Measurements from ENCODE around the gene ZCCHC3.

Gene ZCCHC3

DNA sequence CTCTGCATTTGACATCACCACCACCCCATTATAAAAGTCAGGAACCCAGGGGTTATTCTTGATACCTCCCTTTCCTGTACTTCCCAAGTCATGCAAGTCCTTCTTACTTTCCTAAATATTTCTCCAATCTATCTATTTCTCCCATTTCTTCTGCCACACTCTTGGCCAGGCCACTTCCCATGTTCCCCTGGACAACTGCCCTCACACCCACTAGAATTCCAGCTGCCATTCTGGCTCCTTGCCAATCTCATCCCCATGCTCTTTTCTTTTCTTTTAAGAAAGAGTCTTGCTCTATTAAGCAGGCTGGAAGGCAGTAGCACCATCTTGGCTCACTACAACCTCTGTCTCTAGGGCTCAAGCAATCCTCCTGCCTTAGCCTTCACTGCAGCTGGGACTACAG, 24.7 kb upstream of the ZCCHC3 start:
- TF ChIP-seq, protein P1, sequence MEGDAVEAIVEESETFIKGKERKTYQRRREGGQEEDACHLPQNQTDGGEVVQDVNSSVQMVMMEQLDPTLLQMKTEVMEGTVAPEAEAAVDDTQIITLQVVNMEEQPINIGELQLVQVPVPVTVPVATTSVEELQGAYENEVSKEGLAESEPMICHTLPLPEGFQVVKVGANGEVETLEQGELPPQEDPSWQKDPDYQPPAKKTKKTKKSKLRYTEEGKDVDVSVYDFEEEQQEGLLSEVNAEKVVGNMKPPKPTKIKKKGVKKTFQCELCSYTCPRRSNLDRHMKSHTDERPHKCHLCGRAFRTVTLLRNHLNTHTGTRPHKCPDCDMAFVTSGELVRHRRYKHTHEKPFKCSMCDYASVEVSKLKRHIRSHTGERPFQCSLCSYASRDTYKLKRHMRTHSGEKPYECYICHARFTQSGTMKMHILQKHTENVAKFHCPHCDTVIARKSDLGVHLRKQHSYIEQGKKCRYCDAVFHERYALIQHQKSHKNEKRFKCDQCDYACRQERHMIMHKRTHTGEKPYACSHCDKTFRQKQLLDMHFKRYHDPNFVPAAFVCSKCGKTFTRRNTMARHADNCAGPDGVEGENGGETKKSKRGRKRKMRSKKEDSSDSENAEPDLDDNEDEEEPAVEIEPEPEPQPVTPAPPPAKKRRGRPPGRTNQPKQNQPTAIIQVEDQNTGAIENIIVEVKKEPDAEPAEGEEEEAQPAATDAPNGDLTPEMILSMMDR (IDR thresholded peaks at IDR 0.05; ENCODE audit: low read depth, low read length, poor library complexity, severe bottlenecking): no peak
- TF ChIP-seq EZH2phosphoT487 (IDR thresholded peaks at IDR 0.05; ENCODE audit: borderline replicate concordance, low read length): no peak
- Histone ChIP-seq H3K9me3 (ENCODE audit: control insufficient read depth, insufficient read depth, low read length) (no peaks in the 10 kb centered on the region), H3K4me1 (ENCODE audit: control insufficient read depth, low read length) (no peaks in the 10 kb centered on the region), H3K4me2 (ENCODE audit: low read length) (no peak overlapping the region), H3K79me2 (ENCODE audit: control insufficient read depth, low read length) (no peaks in the 10 kb centered on the region), H3K27me3 (ENCODE audit: control insufficient read depth, low read length) (no peaks in the 10 kb centered on the region), H3K4me3 (ENCODE audit: low read length) (no peak overlapping the region), H4K20me1 (ENCODE audit: control insufficient read depth, insufficient read depth, low read depth, low read length) (no peaks in the 10 kb centered on the region), H3F3A (ENCODE audit: control insufficient read depth, insufficient read depth) (no peaks in the 10 kb centered on the region), H3K27ac (ENCODE audit: low read depth, low read length) (no peak overlapping the region), H3K36me3 (ENCODE audit: control insufficient read depth, low read length) (peaks cover 11% of the 10 kb centered on the region; the same call in 1 of the 2 replicates), H3K9me2 (replicated peaks; ENCODE audit: control insufficient read depth, low read length) (no peaks in the 10 kb centered on the region)

DNA sequence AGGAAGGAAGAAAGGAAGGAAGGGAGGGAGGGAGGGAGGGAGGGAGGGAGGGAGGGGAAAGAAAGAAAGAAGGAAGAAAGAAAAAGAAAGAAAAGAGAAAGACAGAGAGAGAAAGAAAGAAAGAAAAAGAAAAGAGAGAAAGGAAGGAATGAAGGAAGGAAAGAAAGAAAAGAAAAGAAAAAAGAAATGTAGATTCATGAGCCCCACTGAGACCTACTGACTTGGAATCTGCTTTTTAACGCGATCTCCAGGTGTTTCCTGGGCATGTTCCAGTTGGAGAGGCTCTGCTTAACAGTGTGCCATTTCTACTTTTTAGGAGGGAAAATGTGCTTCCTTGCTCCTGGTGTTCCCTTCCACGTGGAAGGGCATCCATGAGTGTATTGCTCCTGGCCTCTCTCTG, 23.5 kb upstream of the ZCCHC3 start:
- Histone ChIP-seq H4K20me1 (ENCODE audit: control insufficient read depth, insufficient read depth, low read depth, low read length) (no peaks in the 10 kb centered on the region), H3K9me2 (replicated peaks; ENCODE audit: control insufficient read depth, low read length) (no peaks in the 10 kb centered on the region), H3K4me1 (ENCODE audit: control insufficient read depth, low read length) (no peaks in the 10 kb centered on the region), H3K27me3 (ENCODE audit: control insufficient read depth, low read length) (no peaks in the 10 kb centered on the region), H3K4me2 (ENCODE audit: low read length) (no peak overlapping the region), H3F3A (ENCODE audit: control insufficient read depth, insufficient read depth) (no peaks in the 10 kb centered on the region), H3K79me2 (ENCODE audit: control insufficient read depth, low read length) (no peaks in the 10 kb centered on the region), H3K36me3 (ENCODE audit: control insufficient read depth, low read length) (peaks cover 18% of the 10 kb centered on the region; the same call in 1 of the 2 replicates), H3K4me3 (ENCODE audit: low read length) (no peak overlapping the region), H3K9me3 (ENCODE audit: control insufficient read depth, insufficient read depth, low read length) (no peaks in the 10 kb centered on the region), H3K27ac (ENCODE audit: low read depth, low read length) (no peak overlapping the region)
- TF ChIP-seq EZH2phosphoT487 (IDR thresholded peaks at IDR 0.05; ENCODE audit: borderline replicate concordance, low read length): no peak
- TF ChIP-seq, protein P1 (IDR thresholded peaks at IDR 0.05; ENCODE audit: low read depth, low read length, poor library complexity, severe bottlenecking): no peak

DNA sequence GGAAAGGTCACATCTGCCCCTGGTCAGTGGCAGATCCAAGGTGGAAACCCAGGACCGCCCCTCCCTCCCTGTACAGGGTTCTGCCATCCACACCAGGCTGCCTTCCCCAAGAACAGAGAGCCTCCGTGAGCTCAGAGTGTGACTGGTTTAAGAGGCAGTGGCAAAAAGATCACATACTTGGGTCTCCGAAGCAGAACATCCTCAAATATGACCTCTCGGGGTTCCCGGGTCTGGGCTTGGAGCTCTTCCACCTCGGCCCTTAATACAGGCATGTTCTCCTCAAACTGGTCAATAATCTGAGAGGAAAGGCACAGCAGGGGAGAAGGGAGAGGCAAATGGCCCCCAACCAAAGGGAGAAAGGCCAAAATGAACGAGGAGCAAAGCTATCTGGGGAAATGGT, 21.6 kb upstream of the ZCCHC3 start:
- no peaks in the 10 kb centered on the region for H3K27me3 ChIP-seq (ENCODE audit: control insufficient read depth, low read length)
- H3K4me2 ChIP-seq (ENCODE audit: low read length): no peak overlapping the region
- no peaks in the 10 kb centered on the region for H3K4me1 ChIP-seq (ENCODE audit: control insufficient read depth, low read length)
- H3K9me3 ChIP-seq (ENCODE audit: control insufficient read depth, insufficient read depth, low read length): no peaks in the 10 kb centered on the region
- H3K79me2 ChIP-seq (ENCODE audit: control insufficient read depth, low read length): no peaks in the 10 kb centered on the region
- H3K9me2 ChIP-seq (replicated peaks; ENCODE audit: control insufficient read depth, low read length): no peaks in the 10 kb centered on the region
- TF ChIP-seq EZH2phosphoT487 (IDR thresholded peaks at IDR 0.05; ENCODE audit: borderline replicate concordance, low read length): no peak
- TF ChIP-seq, protein P1 (IDR thresholded peaks at IDR 0.05; ENCODE audit: low read depth, low read length, poor library complexity, severe bottlenecking): no peak
- peaks cover 18% of the 10 kb centered on the region; the same call in 1 of the 2 replicates for H3K36me3 ChIP-seq (ENCODE audit: control insufficient read depth, low read length)
- no peaks in the 10 kb centered on the region for H3F3A ChIP-seq (ENCODE audit: control insufficient read depth, insufficient read depth)
- no peak overlapping the region for H3K4me3 ChIP-seq (ENCODE audit: low read length)
- no peak overlapping the region for H3K27ac ChIP-seq (ENCODE audit: low read depth, low read length)
- H4K20me1 ChIP-seq (ENCODE audit: control insufficient read depth, insufficient read depth, low read depth, low read length): no peaks in the 10 kb centered on the region
